GM21717 (cell line): Measurements from ENCODE around the gene RCL1.
A peak's percentile ranks its signal among the peaks of the same experiment; 100 is the strongest.

Experiments
- ATAC-seq: cut with Tn5 transposase; IDR thresholded peaks from one replicate; pipeline ENCODE4 v1.9.1; 2021; ENCODE audit warnings: mild to moderate bottlenecking, moderate library complexity; ENCODE audit not compliant: unreplicated experiment

Gene RCL1

DNA sequence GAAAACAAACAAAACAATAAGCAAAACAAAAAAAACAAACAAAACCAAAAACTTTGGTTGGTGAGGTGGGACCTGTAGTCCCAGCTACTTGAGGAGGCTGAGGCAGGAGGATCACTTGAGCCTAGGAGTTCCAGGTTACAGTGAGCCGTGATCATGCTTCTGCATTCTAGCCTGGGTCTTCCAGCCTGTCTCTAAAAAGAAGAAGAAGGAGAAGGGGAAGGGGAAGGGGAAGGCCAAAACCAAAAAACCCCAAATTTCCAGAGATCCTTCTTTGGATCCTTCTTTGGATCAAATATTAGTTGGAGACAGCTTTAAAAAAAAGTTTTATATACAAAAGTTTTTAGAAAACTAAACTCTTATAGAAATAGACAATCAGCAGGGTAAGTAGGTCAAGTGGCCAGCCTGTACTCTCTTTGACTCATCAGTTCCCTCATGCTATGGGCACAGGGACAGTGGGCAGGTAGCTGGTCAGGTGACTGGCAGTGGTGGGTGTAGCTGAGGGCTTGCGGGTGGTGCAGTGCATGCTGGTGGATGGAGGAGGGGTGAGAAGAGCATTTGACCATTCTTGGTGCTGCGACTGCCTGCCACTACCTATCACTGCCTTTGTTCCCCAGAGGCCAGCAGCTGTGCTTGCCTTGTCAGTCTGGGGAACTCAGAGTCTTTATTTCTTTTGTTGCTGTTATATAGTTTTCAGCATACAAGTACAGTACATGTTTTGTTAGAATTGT is 12.6 kb downstream of the RCL1 start:
- ATAC-seq: no peak

- ATAC-seq: no peak
Measured at GRCh38 chr9:4810565-4810964, 17.8 kb downstream of the RCL1 start.

DNA sequence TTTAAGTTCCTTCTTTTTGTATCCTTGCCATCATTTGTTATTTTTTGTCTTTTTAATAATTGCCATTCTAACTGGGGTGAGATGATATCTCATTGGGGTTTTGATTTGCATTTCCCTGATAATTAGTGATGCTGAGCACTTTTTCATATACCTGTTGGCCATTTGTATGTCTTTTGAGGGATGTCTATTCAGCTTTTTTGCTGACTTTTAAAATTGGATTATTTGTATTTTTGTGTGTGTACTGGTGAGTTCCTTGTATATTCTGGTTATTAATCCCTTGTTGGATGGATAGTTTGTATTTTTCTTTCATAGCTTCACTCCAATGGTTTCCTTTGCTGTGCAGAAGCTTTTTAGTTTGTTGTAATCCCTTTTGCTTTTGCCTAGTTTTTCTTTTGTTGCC is 19.1 kb downstream of the RCL1 start:
- ATAC-seq: no peak

- no peak for ATAC-seq
Measured at GRCh38 chr9:4812858-4813257, 20.1 kb downstream of the RCL1 start.

DNA sequence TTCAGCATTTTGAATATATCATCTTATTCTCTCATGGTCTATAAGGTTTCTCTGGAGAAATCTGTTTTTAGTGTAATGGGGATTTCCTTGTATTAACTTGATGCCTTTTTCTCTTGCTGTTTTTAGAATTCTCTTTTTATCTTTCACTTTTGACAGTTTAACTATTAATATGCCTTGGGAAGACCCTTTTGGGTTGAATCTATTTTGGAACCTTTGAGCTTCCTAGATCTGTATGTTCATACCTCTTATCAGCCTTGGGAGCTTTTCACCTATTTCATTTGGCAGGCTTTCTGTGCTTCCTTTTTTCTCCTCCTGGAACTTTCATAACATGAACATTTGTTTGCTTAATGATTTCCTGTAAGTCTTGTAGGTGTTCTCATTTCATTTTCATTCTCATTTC is 22.2 kb downstream of the RCL1 start:
- ATAC-seq: peak; percentile 70

GRCh38 chr9:4815381-4815956 is 22.7 kb downstream of the RCL1 start:
- peak; percentile 39 for ATAC-seq

DNA sequence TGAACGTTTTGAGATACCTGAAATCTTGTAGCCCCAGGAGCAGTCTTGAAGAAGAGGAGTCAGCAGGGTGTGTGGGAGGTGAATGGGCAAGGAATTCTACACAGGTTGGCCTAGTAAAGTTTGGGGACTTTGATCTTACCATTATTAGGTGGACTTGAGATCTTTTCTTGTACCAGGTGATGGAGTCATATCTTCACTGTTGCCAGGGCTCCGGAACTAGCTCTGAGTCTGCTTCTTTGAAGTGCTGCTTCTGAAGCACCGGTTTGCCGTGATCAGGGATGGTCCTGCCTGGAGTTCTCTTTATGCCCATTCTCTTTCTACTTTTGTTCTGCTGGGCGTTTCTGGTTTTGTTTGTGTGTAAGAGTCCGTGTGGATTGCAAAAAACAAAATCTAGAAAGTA is 27.4 kb downstream of the RCL1 start:
- no peak for ATAC-seq

GRCh38 chr9:4821133-4821532 is 28.4 kb downstream of the RCL1 start:
- no peak for ATAC-seq

DNA sequence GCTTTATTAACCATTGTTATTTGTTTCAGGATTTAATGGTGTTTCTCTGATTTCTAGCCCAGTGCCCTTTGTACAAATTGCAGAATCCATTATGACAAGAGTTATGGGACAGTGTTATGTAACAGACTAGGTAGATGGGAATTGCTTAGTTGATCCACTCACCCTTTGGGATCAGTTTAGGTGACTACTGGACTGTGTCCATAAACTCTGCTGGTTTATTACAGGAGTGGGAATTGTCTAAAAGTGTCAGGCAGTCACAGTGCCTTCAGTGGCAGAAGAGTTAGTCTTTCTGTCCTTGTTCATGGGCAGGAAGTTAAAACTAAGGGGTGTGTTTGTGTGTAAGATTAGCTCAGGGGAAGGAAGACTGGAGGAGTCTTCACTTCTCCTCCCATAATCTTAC is 29.3 kb downstream of the RCL1 start:
- no peak for ATAC-seq

GRCh38 chr9:4826417-4827166 is 33.8 kb downstream of the RCL1 start:
- ATAC-seq: no peak

DNA sequence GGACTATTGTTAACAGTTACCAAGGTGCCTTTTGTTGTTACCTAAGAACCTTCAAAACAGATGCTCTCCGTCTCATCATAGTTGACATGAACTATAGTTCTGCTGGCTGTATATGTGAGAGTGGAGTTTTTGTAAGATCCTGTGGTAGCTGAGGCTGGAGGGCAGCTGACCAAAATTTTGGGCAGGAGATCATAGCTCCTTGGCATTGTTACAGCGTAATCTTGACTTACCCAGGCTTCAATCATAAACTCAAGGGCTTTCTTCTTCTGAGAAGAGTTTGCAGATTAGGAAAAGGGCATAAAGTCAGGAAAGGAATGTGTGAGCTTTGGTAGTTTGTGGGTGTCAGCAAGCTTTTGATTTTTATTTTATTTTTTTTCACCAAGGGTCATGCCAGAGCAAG is 34.5 kb downstream of the RCL1 start:
- ATAC-seq: no peak

DNA sequence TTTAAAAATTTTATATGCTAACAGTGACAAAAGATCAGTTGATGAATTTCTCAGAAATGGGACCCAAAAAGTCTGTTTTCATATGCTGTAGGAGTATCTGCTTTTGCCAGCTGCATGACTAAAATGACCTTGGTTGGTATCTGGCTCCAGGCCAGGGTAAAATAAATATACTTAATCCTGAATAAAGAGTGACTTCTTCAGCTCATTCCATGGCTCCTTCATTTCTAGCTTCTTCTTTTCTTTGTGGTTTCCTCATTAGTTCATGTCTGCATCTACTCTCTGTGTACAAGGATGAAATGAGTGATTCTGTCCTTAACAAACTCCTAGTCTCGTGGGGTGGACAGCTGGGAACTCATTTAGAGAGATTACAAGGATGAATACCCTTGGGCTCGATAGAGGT is 36.0 kb downstream of the RCL1 start:
- ATAC-seq: no peak

DNA sequence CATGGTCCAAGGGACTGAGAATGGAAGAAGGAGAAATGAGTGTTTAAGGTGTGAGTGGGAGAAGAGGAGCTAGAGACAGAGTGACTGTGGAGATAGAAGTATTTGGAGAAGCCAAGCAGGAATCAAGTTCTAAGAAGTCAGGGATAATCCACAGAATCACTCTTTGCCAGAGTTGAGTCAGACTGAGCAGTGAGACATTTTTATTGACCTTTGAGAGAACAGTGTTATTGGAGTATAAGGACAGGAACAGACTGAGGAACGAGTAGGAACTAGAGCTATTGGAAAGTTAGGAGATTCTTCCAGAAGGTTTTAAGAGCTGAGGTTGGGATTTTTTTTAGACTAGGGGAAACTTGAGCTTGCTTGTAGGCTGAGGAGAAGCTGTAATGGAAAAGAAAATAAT is 37.2 kb downstream of the RCL1 start:
- no peak for ATAC-seq

DNA sequence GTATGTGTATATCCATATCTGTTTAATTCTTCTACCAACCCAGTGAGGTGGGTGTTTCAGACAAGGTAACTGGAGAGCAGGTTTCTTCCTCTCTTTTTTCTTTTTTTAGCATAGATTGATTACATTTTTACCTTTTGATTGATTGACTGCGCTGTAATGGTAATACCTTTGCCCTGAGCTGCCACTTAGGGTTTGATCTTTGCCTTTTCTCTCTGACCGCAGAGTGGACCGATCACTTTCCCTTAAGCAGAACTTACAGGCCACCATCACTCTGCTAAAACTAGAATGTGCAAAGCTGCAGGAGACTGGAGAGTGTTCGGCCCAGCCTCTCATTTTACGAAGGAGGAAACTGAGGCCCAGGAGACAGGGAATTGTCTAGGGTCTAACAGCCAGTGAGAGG is 38.0 kb downstream of the RCL1 start:
- ATAC-seq: no peak

DNA sequence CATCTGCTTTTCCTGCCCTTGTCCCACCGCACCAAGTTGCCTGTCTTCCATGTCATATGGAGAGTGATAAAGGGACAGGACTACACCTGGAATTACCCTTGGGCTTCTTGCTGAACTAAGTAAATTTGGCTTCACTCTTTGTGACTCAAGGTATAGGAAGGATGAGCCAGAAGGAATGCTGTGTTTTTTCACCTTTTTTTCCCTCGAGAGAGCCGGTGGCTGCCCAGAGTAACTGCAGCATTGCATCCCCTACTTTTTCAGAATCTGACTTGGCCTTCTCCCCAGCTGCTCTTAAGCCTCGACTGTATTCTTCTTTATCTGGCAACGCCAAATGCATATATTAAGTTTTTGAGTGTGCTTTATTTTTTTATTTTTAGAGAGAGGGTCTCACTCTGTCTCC is 38.4 kb downstream of the RCL1 start:
- no peak for ATAC-seq

GRCh38 chr9:4831944-4832343 is 39.2 kb downstream of the RCL1 start:
- no peak for ATAC-seq

- ATAC-seq: no peak
Measured at GRCh38 chr9:4832786-4833579, 40.2 kb downstream of the RCL1 start.

- ATAC-seq: no peak
Measured at GRCh38 chr9:4833781-4834560, 41.2 kb downstream of the RCL1 start.

- ATAC-seq: no peak
Measured at GRCh38 chr9:4836676-4837075, 43.9 kb downstream of the RCL1 start.

- no peak for ATAC-seq
Measured at GRCh38 chr9:4837261-4838188, 44.8 kb downstream of the RCL1 start.
